Thyroid gland (tissue), 4 donors: ENCODE measurements around the gene NR2F1-AS1. TPM values are rescaled to one million over a fixed set of nuclear protein-coding genes. Genes with fewer than 3 reads are reported as not detected.

Experiments
- DNase-seq, 2 donors: peaks; one replicate each; pipeline ENCODE4 v3.0.0-alpha.2; 2019
- H3K27ac ChIP-seq, 3 donors: fragments of 200-600 bp; sonication (generic); 1 replicate in 2 of 3; 2 replicates in 1 of 3; pipeline ENCODE4 v1.5.1; 2016 to 2019; ENCODE audit warnings: mild to moderate bottlenecking in 1 of 3, moderate library complexity in 1 of 3
- H3K27me3 ChIP-seq: fragments of 200-600 bp; sonication (generic); one replicate; pipeline ENCODE4 v1.5.1; 2019
- H3K36me3 ChIP-seq, 2 donors: fragments of 200-600 bp; sonication (generic); one replicate each; pipeline ENCODE4 v1.5.1; 2016 to 2019
- H3K4me1 ChIP-seq, 2 donors: fragments of 200-600 bp; sonication (generic); one replicate each; pipeline ENCODE4 v1.5.1; 2017 to 2019
- H3K4me3 ChIP-seq, 3 donors: fragments of 200-600 bp; sonication (generic); replicated peaks in 1 of 3; 1 replicate in 2 of 3; 2 replicates in 1 of 3; pipeline ENCODE4 v1.5.1; 2016; ENCODE audit warnings: mild to moderate bottlenecking in 1 of 3
- H3K9me3 ChIP-seq: fragments of 200-600 bp; sonication (generic); one replicate; pipeline ENCODE4 v1.5.1; 2017
- CTCF ChIP-seq, 6 experiments: fragments of 200-600 bp in 3 of 6; fragments of 450-650 bp in 3 of 6; sonication (generic) in 3 of 6; IDR thresholded peaks; one replicate each; pipeline ENCODE4 v1.5.1; 2016 to 2019; ENCODE audit warnings: antibody characterized with exemption in 6 of 6, mild to moderate bottlenecking in 2 of 6, inconsistent platforms in 1 of 6, moderate library complexity in 1 of 6
- POLR2A ChIP-seq, 2 donors: fragments of 450-650 bp; IDR thresholded peaks; one replicate each; pipeline ENCODE4 v1.6.1; 2017; ENCODE audit warnings: antibody characterized with exemption in 2 of 2, mild to moderate bottlenecking in 2 of 2, moderate library complexity in 1 of 2
- WGBS, 2 donors: methylation state at CpG; one replicate each; pipeline ENCODE4 v1.1.5; 2017; 5-methylcytosine and 5-hydroxymethylcytosine counted together
- intact Hi-C: fragments of 100-400 bp; cut with DNase I; formaldehyde crosslinking; loops from one replicate; pipeline ENCODE4 v1.15.1; 2023
- total RNA-seq, 4 donors: library from RNA; depleted of rRNA; stranded (reverse); fragments of >200 nt; gene quantifications; one replicate each; pipeline ENCODE4 v1.2.3, GENCODE V29; 2016

The NR2F1-AS1 gene
- total RNA-seq, 4 donors from 2014 or later, result 4.1 to 13.8 (median 10.1) TPM

DNA sequence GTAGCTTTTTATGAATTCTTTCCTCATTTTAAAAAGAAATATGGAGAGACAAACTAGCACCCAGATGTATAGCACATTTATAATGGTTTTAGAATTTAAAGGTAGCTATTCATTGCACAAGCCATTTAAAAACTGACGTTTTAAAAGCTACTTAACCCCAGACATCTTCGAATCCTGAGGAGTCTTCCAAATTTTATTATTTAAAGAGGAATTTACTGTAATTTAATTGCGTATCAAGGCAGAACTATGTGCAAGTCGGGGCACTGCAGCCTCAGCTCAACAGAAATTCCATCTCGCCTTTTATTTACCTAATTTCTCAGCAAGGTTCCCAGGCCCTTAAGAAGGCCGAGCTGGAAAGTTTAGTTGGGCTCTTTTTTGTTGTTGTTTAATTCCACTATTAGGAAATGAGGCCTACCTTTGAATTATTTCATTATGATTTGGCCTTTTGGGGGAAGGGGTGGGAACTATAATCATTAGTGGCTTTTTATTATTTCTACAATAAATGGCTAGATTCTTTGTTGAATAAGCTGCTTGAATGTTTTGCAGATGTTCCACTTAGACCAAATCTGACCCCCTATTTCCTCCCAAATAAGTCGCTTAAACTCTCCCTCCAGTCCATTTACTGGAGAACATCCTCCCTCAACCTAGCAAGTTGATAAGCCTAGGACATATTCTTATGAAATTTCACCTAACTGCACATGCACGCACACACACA lies 22.2 kb upstream of the NR2F1-AS1 start:
- Histone ChIP-seq H3K4me1 (peaks cover 0 to 17% of the 10 kb centered on the region in 2 donors), H3K36me3 (no peaks in the 10 kb centered on the region), H3K9me3 (no peaks in the 10 kb centered on the region), H3K27ac (no peak overlapping the region), H3K27me3 (peaks cover 57% of the 10 kb centered on the region), H3K4me3 (no peak overlapping the region)
- intact Hi-C loops, result loop anchor here (10.0 kb wide), 1 partner anchor 302 kb away; no protein-coding TSS in a partner anchor
- TF ChIP-seq CTCF (IDR thresholded peaks at IDR 0.05) (no peak), POLR2A (IDR thresholded peaks at IDR 0.05) (no peak)
- 69 to 79% methylated on average over 8 of the region's 8 CpGs for WGBS, 2 donors
- no peak for DNase-seq

GRCh38 chr5:93602241-93603077 lies 21.4 kb upstream of the NR2F1-AS1 start:
- WGBS, 2 donors, result 33 to 43% methylated on average over 37 to 38 of the region's 39 CpGs
- intact Hi-C loops, result loop anchor here (10.0 kb wide), 1 partner anchor 302 kb away; no protein-coding TSS in a partner anchor

GRCh38 chr5:93601802-93602155 lies 20.8 kb upstream of the NR2F1-AS1 start:
- Histone ChIP-seq H3K4me1 (peaks cover 0 to 13% of the 10 kb centered on the region in 2 donors), H3K27me3 (peaks cover 63% of the 10 kb centered on the region), H3K9me3 (no peaks in the 10 kb centered on the region), H3K36me3 (no peaks in the 10 kb centered on the region), H3K27ac (no peak overlapping the region), H3K4me3 (no peak overlapping the region)
- intact Hi-C loops, result loop anchor here (10.0 kb wide), 1 partner anchor 303 kb away; no protein-coding TSS in a partner anchor
- 33 to 39% methylated on average over 9 of the region's 9 CpGs for WGBS, 2 donors
- DNase-seq, result no peak
- TF ChIP-seq POLR2A (IDR thresholded peaks at IDR 0.05) (no peak), CTCF (IDR thresholded peaks at IDR 0.05) (no peak)

More at GRCh38 chr5:93602241-93603077, 21.4 kb upstream of the NR2F1-AS1 start:
- H3K4me1 ChIP-seq, result peaks cover 0 to 9% of the 10 kb centered on the region in 2 donors
- TF ChIP-seq CTCF (IDR thresholded peaks at IDR 0.05) (no peak), POLR2A (IDR thresholded peaks at IDR 0.05) (no peak)
- no peaks in the 10 kb centered on the region for H3K9me3 ChIP-seq
- H3K27me3 ChIP-seq, result peaks cover 59% of the 10 kb centered on the region
- H3K36me3 ChIP-seq, result no peaks in the 10 kb centered on the region
- no peak overlapping the region for H3K4me3 ChIP-seq
- H3K27ac ChIP-seq, result peak overlapping the region in 1 of 3 donors; percentile 3
- no peak for DNase-seq

GRCh38 chr5:93601071-93601801 lies 20.2 kb upstream of the NR2F1-AS1 start:
- Histone ChIP-seq H3K36me3 (no peaks in the 10 kb centered on the region), H3K4me1 (peaks cover 0 to 15% of the 10 kb centered on the region in 2 donors), H3K27ac (no peak overlapping the region), H3K4me3 (no peak overlapping the region), H3K9me3 (no peaks in the 10 kb centered on the region), H3K27me3 (peaks cover 65% of the 10 kb centered on the region)
- 41 to 48% methylated on average over 3 of the region's 3 CpGs for WGBS, 2 donors
- no peak for DNase-seq
- no peak for TF ChIP-seq POLR2A (IDR thresholded peaks at IDR 0.05)
- TF ChIP-seq CTCF (IDR thresholded peaks at IDR 0.05), result no peak
- intact Hi-C loops, result loop anchor here (10.0 kb wide), 1 partner anchor 304 kb away; no protein-coding TSS in a partner anchor
